ENCODE data around the gene KCNC1. TPM values are rescaled to one million over a fixed set of nuclear protein-coding genes. Genes with fewer than 3 reads are reported as not detected.

KCNC1 gene
- total and polyA plus RNA-seq, 9 of the 15 experiments (the other 6 are each of a cell fraction or from before 2014, with no cell fraction given) = 0.05 to 0.08 TPM; not detected in 7

- no peaks in the 10 kb centered on the region for H3K36me3 ChIP-seq (ENCODE audit: control insufficient read depth, insufficient read depth, low read length)
- H3K4me1 ChIP-seq (replicated peaks in 1 of 2; ENCODE audit: control insufficient read depth in 2 of 2, insufficient read depth in 2 of 2, low read length in 2 of 2) = peaks cover 4 to 16% of the 10 kb centered on the region in 2 experiments; a peak in 3 of 5 replicates
- POLR2A ChIA-PET = no interaction called here
- H3K27me3 ChIP-seq (ENCODE audit: control insufficient read depth in 2 of 2, insufficient read depth in 2 of 2, low read length in 2 of 2) = peaks cover 10 to 38% of the 10 kb centered on the region in 2 experiments; a peak in 4 of 5 replicates
- in situ Hi-C loops (cut with MboI) (loop anchor here (5.0 kb wide), 1 partner anchor 209 kb away; no protein-coding TSS in a partner anchor), intact Hi-C loops (cut with micrococcal nuclease) (no loop called here)
- 0% methylated on average over 2 of the region's 2 CpGs for WGBS (ENCODE audit: insufficient coverage, low coverage, missing lambda C conversion rate)
- H3K4me2 ChIP-seq (ENCODE audit: insufficient read depth, low read length) = no peak overlapping the region
- no peak overlapping the region for H2AFZ ChIP-seq (ENCODE audit: low read depth, low read length)
- H3K4me3 ChIP-seq = no peak overlapping the region
- no peak for DNase-seq (ENCODE audit: extremely low read depth in 1 of 4, low spot score in 3 of 4)
- no peaks in the 10 kb centered on the region for H3K79me2 ChIP-seq (ENCODE audit: control insufficient read depth, insufficient read depth, low read length)
- no peaks in the 10 kb centered on the region for H3K9me3 ChIP-seq (replicated peaks; ENCODE audit: control insufficient read depth, insufficient read depth, low read depth, low read length)
- CTCF ChIA-PET (ENCODE audit: low intra/inter-chr PET ratio) = interaction anchor here (0.6 kb wide), 1 partner anchor 96 kb away, joined by 3 read pairs; no protein-coding TSS in a partner anchor
- H4K20me1 ChIP-seq (replicated peaks; ENCODE audit: control insufficient read depth, insufficient read depth, low read length) = peaks cover 6% of the 10 kb centered on the region; the same call in 1 of the 2 replicates
- no peak for FAIRE-seq
- TF ChIP-seq CREB5 (CRISPR knock-in tag; IDR thresholded peaks at IDR 0.05) (no peak), BHLHE40 (IDR thresholded peaks at IDR 0.05; ENCODE audit: low read length) (no peak), ZNF232 (CRISPR knock-in tag; IDR thresholded peaks at IDR 0.05) (no peak), XRCC4 (IDR thresholded peaks at IDR 0.05; ENCODE audit: extremely low read depth, insufficient read depth, insufficient read length) (no peak), MCM3 (IDR thresholded peaks at IDR 0.05) (no peak), SOX6 (IDR thresholded peaks at IDR 0.05) (no peak), ZHX1 (conservative IDR thresholded peaks at IDR 0.05; ENCODE audit: low read length) (no peak), CTCF (IDR thresholded peaks at IDR 0.05 in 2 of 3, conservative IDR thresholded peaks at IDR 0.05 in 1 of 3; ENCODE audit: insufficient read depth in 2 of 3, low read depth in 1 of 3, low read length in 3 of 3) (no peak), THRA (IDR thresholded peaks at IDR 0.05) (no peak), TCF3 (CRISPR knock-in tag; IDR thresholded peaks at IDR 0.05) (no peak), ZNF197 (CRISPR knock-in tag; IDR thresholded peaks at IDR 0.05; ENCODE audit: low read depth) (no peak)
- H3K9ac ChIP-seq (ENCODE audit: insufficient read depth in 1 of 2, low read depth in 2 of 2, low read length in 2 of 2) = no peak overlapping the region; a peak in 1 of 4 replicates
- H3K27ac ChIP-seq (ENCODE audit: extremely low read depth, low read depth, low read length) = no peak overlapping the region
- BruUV-seq (replicated peaks) = no TSS peak
- no peak for ATAC-seq
- H3K9me1 ChIP-seq (ENCODE audit: control insufficient read depth, insufficient read depth, low read length) = no peaks in the 10 kb centered on the region
Observed at GRCh38 chr11:17767914-17768313, 33.3 kb downstream of the KCNC1 start.

All from K562 (cell line).